Endothelial cell of umbilical vein (primary cell): ENCODE measurements around the gene TMEM18. TPM values are rescaled to one million over a fixed set of nuclear protein-coding genes. Genes with fewer than 3 reads are reported as not detected.

Source experiments
- BruUV-seq: library from RNA; stranded (reverse); fragments of 400-500 nt; replicated peaks from 2 replicates; lab custom pipeline; 2021; lab: Mats Ljungman, UMichigan
- CTCF ChIA-PET: fragments of 300-600, 350-600 bp; sonication (Branson Sonifier 250); formaldehyde crosslinking; loops from one replicate; lab custom pipeline; 2021; ENCODE audit warnings: antibody characterized with exemption, inconsistent platforms; lab: Charles Lee
- POLR2A ChIA-PET: fragments of 300-600, 350-600 bp; sonication (Branson Sonifier 250); formaldehyde crosslinking; loops from one replicate; lab custom pipeline; 2021; ENCODE audit warnings: antibody characterized with exemption, inconsistent platforms; lab: Charles Lee
- DNase-seq: peaks from one replicate; pipeline ENCODE4 v3.0.0-alpha.2; 2011; ENCODE audit warnings: low read depth, low spot score
- FAIRE-seq: peaks from 2 replicates; lab custom pipeline; 2011; peaks lifted over from hg19 to GRCh38; lab: Jason Lieb, UNC
- H2AFZ ChIP-seq: 2 replicates; pipeline ENCODE4 v1.6.0; 2012; ENCODE audit warnings: low read depth, low read length, control low read depth, inconsistent platforms
- H3K27ac ChIP-seq: 2 replicates; pipeline ENCODE4 v1.5.1; 2011; ENCODE audit warnings: low read depth, mild to moderate bottlenecking, control low read depth, low read length, moderate library complexity; ENCODE audit not compliant: insufficient read depth
- H3K27me3 ChIP-seq, 2 experiments: 2 replicates each; pipeline versions ENCODE4 v1.6.0 to v1.6.1; 2011; ENCODE audit warnings: low read length in 2 of 2, mixed read lengths in 1 of 2; ENCODE audit not compliant: control insufficient read depth in 2 of 2, insufficient read depth in 2 of 2
- H3K36me3 ChIP-seq, 2 experiments: 2 replicates in 1 of 2; 3 replicates in 1 of 2; pipeline ENCODE4 v1.5.1; 2011; ENCODE audit warnings: low read length in 2 of 2, mild to moderate bottlenecking in 1 of 2, moderate library complexity in 1 of 2; ENCODE audit not compliant: control insufficient read depth in 2 of 2, insufficient read depth in 2 of 2; ENCODE audit errors: extremely low read depth in 1 of 2
- H3K4me1 ChIP-seq: 3 replicates; pipeline ENCODE4 v1.5.1; 2011; ENCODE audit warnings: mild to moderate bottlenecking, low read length; ENCODE audit not compliant: control insufficient read depth, insufficient read depth; ENCODE audit errors: extremely low read depth
- H3K4me2 ChIP-seq: 2 replicates; pipeline ENCODE4 v1.6.1; 2011; ENCODE audit warnings: low read length, control low read depth, mixed read lengths; ENCODE audit not compliant: insufficient read depth
- H3K4me3 ChIP-seq, 3 experiments: fragments of 200-600 bp in 1 of 3; sonication (generic), shearing (Covaris generic) in 1 of 3; replicated peaks in 1 of 3; 2 replicates each; pipeline ENCODE4 v1.5.1; 2011 to 2016; ENCODE audit warnings: control low read depth in 3 of 3, low read length in 3 of 3, mild to moderate bottlenecking in 2 of 3, inconsistent platforms in 1 of 3, low read depth in 1 of 3, moderate library complexity in 1 of 3; ENCODE audit not compliant: insufficient read depth in 1 of 3
- H3K79me2 ChIP-seq: 2 replicates; pipeline ENCODE4 v1.6.0; 2012; ENCODE audit warnings: low read length, inconsistent platforms; ENCODE audit not compliant: control insufficient read depth, insufficient read depth
- H3K9ac ChIP-seq: replicated peaks from 2 replicates; pipeline ENCODE3; 2011; ENCODE audit warnings: low read length, control low read depth; ENCODE audit not compliant: insufficient read depth; ENCODE audit errors: extremely low read depth
- H3K9me1 ChIP-seq: replicated peaks from 3 replicates; pipeline ENCODE4 v1.6.0; 2011; ENCODE audit warnings: mild to moderate bottlenecking, low read length; ENCODE audit not compliant: control insufficient read depth, insufficient read depth; ENCODE audit errors: extremely low read depth
- H3K9me3 ChIP-seq: replicated peaks from 2 replicates; pipeline ENCODE4 v1.5.1; 2012; ENCODE audit warnings: low read length, inconsistent platforms; ENCODE audit not compliant: control insufficient read depth, insufficient read depth
- H4K20me1 ChIP-seq: replicated peaks from 2 replicates; pipeline ENCODE3; 2011; ENCODE audit warnings: mild to moderate bottlenecking, low read length; ENCODE audit not compliant: control insufficient read depth, insufficient read depth; ENCODE audit errors: extremely low read depth
- EZH2 ChIP-seq: IDR thresholded peaks from 2 replicates; pipeline ENCODE4 v1.6.1; 2012; ENCODE audit warnings: borderline replicate concordance, low read depth, mild to moderate bottlenecking, moderate library complexity, low read length, inconsistent platforms; ENCODE audit not compliant: severe bottlenecking
- FOS ChIP-seq: IDR thresholded peaks from 2 replicates; pipeline ENCODE4 v1.6.1; 2011; ENCODE audit warnings: mild to moderate bottlenecking, low read length, moderate library complexity, borderline replicate concordance; ENCODE audit not compliant: insufficient read depth
- GATA2 ChIP-seq: IDR thresholded peaks from 2 replicates; pipeline ENCODE4 v1.7.0; 2011; ENCODE audit warnings: low read depth, mild to moderate bottlenecking, moderate library complexity, mixed read lengths, low read length; ENCODE audit not compliant: insufficient read length, insufficient read depth
- JUN ChIP-seq: IDR thresholded peaks from 2 replicates; pipeline ENCODE4 v1.6.1; 2011; ENCODE audit warnings: borderline replicate concordance, low read depth; ENCODE audit not compliant: insufficient read length, insufficient read depth
- MYC ChIP-seq: IDR thresholded peaks from one replicate; pipeline ENCODE4 v1.6.1; 2011; ENCODE audit warnings: mild to moderate bottlenecking, low read depth, low read length
- POLR2A ChIP-seq: IDR thresholded peaks from 2 replicates; pipeline ENCODE4 v1.6.1; 2012; ENCODE audit warnings: low read depth, mild to moderate bottlenecking, control low read depth, low read length
- POLR2AphosphoS5 ChIP-seq: IDR thresholded peaks from 2 replicates; pipeline ENCODE4 v1.6.1; 2012; ENCODE audit warnings: low read depth, mild to moderate bottlenecking, control low read depth, low read length, moderate library complexity; ENCODE audit not compliant: insufficient read depth
- dilution Hi-C: fragments of 300-500 bp; cut with MboI; formaldehyde crosslinking; loops from one replicate; pipeline ENCODE4 v1.15.0; 2019; ENCODE audit warnings: low sequenced_read_pairs; ENCODE audit not compliant: extremely low pct_ligation_motif_present
- intact Hi-C: fragments of 100-400 bp; cut with micrococcal nuclease; formaldehyde crosslinking; loops from one replicate; pipeline ENCODE4 v1.10.0; 2022
- polyA plus RNA-seq, 4 experiments: library from polyadenylated mRNA; depleted of rRNA in 3 of 4; stranded (reverse) in 3 of 4; unstranded in 1 of 4; fragments of >200 nt; gene quantifications; 2 replicates each; pipeline versions ENCODE4 v1.2.1 to v1.2.3, GENCODE V29; 2011 to 2012; ENCODE audit warnings: missing spikeins in 1 of 4
- total RNA-seq: library from RNA; stranded (reverse); gene quantifications from 2 replicates; pipeline ENCODE4 v1.2.3, GENCODE V29; 2021
- TF ChIP-seq, protein P1 (sequence below): IDR thresholded peaks from 2 replicates; pipeline ENCODE4 v1.6.1; 2011; ENCODE audit not compliant: insufficient read depth, insufficient read length
- TF ChIP-seq, protein P2 (sequence below), 2 donors: IDR thresholded peaks; 1 replicate in 1 of 2; 2 replicates in 1 of 2; pipeline ENCODE4 v1.5.1; 2011; ENCODE audit warnings: low read length in 2 of 2, mild to moderate bottlenecking in 2 of 2, moderate library complexity in 2 of 2, control low read depth in 1 of 2, inconsistent platforms in 1 of 2, low read depth in 1 of 2; ENCODE audit not compliant: insufficient read depth in 1 of 2; ENCODE audit errors: extremely low read depth in 1 of 2

Gene TMEM18
- total and polyA plus RNA-seq, 2 donors (not counting 3 experiments of a cell fraction or from before 2014, with no cell fraction given), result 19.1 to 23.1 TPM

DNA sequence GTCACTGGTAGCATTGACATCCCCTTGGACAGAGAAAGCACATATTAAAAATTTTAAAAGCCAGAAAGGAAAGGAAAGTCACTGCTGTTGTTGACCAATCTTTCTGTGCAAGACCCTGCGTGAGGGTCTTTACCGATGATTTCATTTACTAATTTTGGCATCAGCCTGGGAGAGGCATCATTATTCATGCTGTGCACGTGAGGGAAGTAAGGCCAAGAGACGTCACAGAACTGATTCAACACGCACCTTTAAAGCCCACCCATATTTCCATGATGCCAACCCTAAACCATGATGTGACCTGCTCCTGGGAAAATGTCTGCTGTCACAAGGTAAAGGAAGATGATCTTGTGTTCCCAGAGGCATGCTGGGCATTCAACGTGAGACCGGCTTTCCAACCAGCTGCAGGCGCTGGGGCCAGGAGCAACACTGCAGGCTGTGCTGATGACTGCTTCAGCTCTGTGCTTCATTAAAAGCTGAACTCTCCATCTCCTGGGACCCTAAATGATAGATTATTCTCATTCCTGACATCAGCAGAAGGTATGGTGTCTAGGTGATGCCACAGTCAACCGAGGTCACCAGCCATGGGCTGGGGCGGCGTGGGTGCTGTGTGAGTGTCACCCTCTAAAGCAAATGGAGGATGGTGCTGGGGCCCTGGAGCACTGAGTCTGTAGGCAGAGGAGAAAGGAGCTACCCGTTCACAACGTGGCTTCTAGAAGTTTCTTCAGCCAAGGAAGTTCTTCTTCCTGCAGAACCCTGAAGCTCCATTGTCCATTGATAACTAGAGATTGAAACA is 53.9 kb downstream of the TMEM18 start:
- Histone ChIP-seq H3K9me1 (no peaks in the 10 kb centered on the region), H3K79me2 (no peaks in the 10 kb centered on the region), H3K27me3 (no peaks in the 10 kb centered on the region), H2AFZ (no peak overlapping the region), H3K4me1 (no peaks in the 10 kb centered on the region), H3K36me3 (no peaks in the 10 kb centered on the region), H3K4me3 (no peak overlapping the region), H3K4me2 (no peak overlapping the region), H3K9me3 (no peaks in the 10 kb centered on the region), H3K9ac (no peak overlapping the region), H3K27ac (no peak overlapping the region), H4K20me1 (no peaks in the 10 kb centered on the region)
- ChIA-PET POLR2A (no interaction called here), CTCF (no interaction called here)
- dilution Hi-C loops (no loop called here), intact Hi-C loops (no loop called here)
- DNase-seq (no peak), FAIRE-seq (no peak)
- BruUV-seq, result no TSS peak
- TF ChIP-seq, protein P1, sequence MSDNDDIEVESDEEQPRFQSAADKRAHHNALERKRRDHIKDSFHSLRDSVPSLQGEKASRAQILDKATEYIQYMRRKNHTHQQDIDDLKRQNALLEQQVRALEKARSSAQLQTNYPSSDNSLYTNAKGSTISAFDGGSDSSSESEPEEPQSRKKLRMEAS, result no peak
- TF ChIP-seq GATA2, result no peak
- no peak for TF ChIP-seq JUN
- no peak for TF ChIP-seq POLR2AphosphoS5
- TF ChIP-seq MYC, result no peak
- no peak for TF ChIP-seq EZH2
- no peak for TF ChIP-seq POLR2A
- TF ChIP-seq FOS, result no peak
- TF ChIP-seq, protein P2, sequence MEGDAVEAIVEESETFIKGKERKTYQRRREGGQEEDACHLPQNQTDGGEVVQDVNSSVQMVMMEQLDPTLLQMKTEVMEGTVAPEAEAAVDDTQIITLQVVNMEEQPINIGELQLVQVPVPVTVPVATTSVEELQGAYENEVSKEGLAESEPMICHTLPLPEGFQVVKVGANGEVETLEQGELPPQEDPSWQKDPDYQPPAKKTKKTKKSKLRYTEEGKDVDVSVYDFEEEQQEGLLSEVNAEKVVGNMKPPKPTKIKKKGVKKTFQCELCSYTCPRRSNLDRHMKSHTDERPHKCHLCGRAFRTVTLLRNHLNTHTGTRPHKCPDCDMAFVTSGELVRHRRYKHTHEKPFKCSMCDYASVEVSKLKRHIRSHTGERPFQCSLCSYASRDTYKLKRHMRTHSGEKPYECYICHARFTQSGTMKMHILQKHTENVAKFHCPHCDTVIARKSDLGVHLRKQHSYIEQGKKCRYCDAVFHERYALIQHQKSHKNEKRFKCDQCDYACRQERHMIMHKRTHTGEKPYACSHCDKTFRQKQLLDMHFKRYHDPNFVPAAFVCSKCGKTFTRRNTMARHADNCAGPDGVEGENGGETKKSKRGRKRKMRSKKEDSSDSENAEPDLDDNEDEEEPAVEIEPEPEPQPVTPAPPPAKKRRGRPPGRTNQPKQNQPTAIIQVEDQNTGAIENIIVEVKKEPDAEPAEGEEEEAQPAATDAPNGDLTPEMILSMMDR (IDR thresholded peaks at IDR 0.05; ENCODE audit: extremely low read depth in 1 of 2, insufficient read depth in 1 of 2, low read depth in 1 of 2, low read length in 2 of 2), result no peak
